T-helper 2 cell treated with Interferon-gamma antibody and Interleukin-4, amounts not matched to agents 5 μg/mL and 100 μg/mL, for 36 hours (primary cell): Measurements from ENCODE around the gene ALG3.
A peak's percentile ranks its signal among the peaks of the same experiment; 100 is the strongest.

Source experiments
- DNase-seq: peaks from one replicate; pipeline ENCODE4 v3.0.0; 2021; ENCODE audit warnings: low spot score
- H3K27ac Mint-ChIP-seq: one replicate; pipeline ENCODE4 v1.8.0; 2021; ENCODE audit warnings: mild to moderate bottlenecking, mixed read lengths
- H3K27me3 Mint-ChIP-seq: one replicate; pipeline ENCODE4 v1.8.0; 2021; ENCODE audit warnings: low read depth, mixed read lengths
- H3K36me3 Mint-ChIP-seq: one replicate; pipeline ENCODE4 v1.8.0; 2021; ENCODE audit warnings: low read depth, mixed read lengths
- H3K4me1 Mint-ChIP-seq: one replicate; pipeline ENCODE4 v1.8.0; 2021; ENCODE audit warnings: low read depth, mixed read lengths
- H3K4me3 Mint-ChIP-seq: one replicate; pipeline ENCODE4 v1.8.0; 2022; ENCODE audit warnings: mild to moderate bottlenecking, moderate library complexity, mixed read lengths
- H3K9me3 Mint-ChIP-seq: one replicate; pipeline ENCODE4 v1.8.0; 2021; ENCODE audit warnings: mixed read lengths

Gene ALG3

GRCh38 chr3:184234671-184235380, 13.9 kb downstream of the ALG3 start:
- Mint-ChIP-seq H3K4me1 (peaks cover 1% of the 10 kb centered on the region), H3K27me3 (peaks cover 20% of the 10 kb centered on the region), H3K4me3 (no peak overlapping the region), H3K9me3 (no peaks in the 10 kb centered on the region), H3K36me3 (no peaks in the 10 kb centered on the region), H3K27ac (no peak overlapping the region)
- DNase-seq: no peak

GRCh38 chr3:184234224-184234623, 14.5 kb downstream of the ALG3 start:
- H3K4me1 Mint-ChIP-seq: peaks cover 1% of the 10 kb centered on the region
- DNase-seq: no peak
- H3K4me3 Mint-ChIP-seq: no peak overlapping the region
- no peaks in the 10 kb centered on the region for H3K36me3 Mint-ChIP-seq
- H3K9me3 Mint-ChIP-seq: no peaks in the 10 kb centered on the region
- H3K27me3 Mint-ChIP-seq: peaks cover 23% of the 10 kb centered on the region
- H3K27ac Mint-ChIP-seq: no peak overlapping the region

- no peaks in the 10 kb centered on the region for H3K9me3 Mint-ChIP-seq
- DNase-seq: no peak
- no peak overlapping the region for H3K4me3 Mint-ChIP-seq
- H3K4me1 Mint-ChIP-seq: peaks cover 4% of the 10 kb centered on the region
- no peak overlapping the region for H3K27ac Mint-ChIP-seq
- no peaks in the 10 kb centered on the region for H3K36me3 Mint-ChIP-seq
- H3K27me3 Mint-ChIP-seq: peaks cover 31% of the 10 kb centered on the region
Observed at GRCh38 chr3:184233127-184233843, 15.5 kb downstream of the ALG3 start.

GRCh38 chr3:184231671-184232070, 17.1 kb downstream of the ALG3 start:
- peaks cover 42% of the 10 kb centered on the region for H3K27me3 Mint-ChIP-seq
- H3K36me3 Mint-ChIP-seq: no peaks in the 10 kb centered on the region
- no peaks in the 10 kb centered on the region for H3K9me3 Mint-ChIP-seq
- no peak for DNase-seq
- peak overlapping the region; percentile 32 for H3K4me3 Mint-ChIP-seq
- peaks cover 4% of the 10 kb centered on the region for H3K4me1 Mint-ChIP-seq
- H3K27ac Mint-ChIP-seq: no peak overlapping the region

GRCh38 chr3:184230603-184231528, 17.9 kb downstream of the ALG3 start:
- Mint-ChIP-seq H3K36me3 (no peaks in the 10 kb centered on the region), H3K27ac (no peak overlapping the region), H3K9me3 (no peaks in the 10 kb centered on the region), H3K27me3 (peaks cover 47% of the 10 kb centered on the region), H3K4me3 (peak overlapping the region; percentile 32), H3K4me1 (peaks cover 4% of the 10 kb centered on the region)
- DNase-seq: no peak

GRCh38 chr3:184230081-184230602, 18.6 kb downstream of the ALG3 start:
- H3K27ac Mint-ChIP-seq: no peak overlapping the region
- H3K9me3 Mint-ChIP-seq: no peaks in the 10 kb centered on the region
- H3K4me1 Mint-ChIP-seq: peaks cover 4% of the 10 kb centered on the region
- no peaks in the 10 kb centered on the region for H3K36me3 Mint-ChIP-seq
- H3K27me3 Mint-ChIP-seq: peaks cover 49% of the 10 kb centered on the region
- no peak overlapping the region for H3K4me3 Mint-ChIP-seq
- no peak for DNase-seq

GRCh38 chr3:184229394-184230080, 19.2 kb downstream of the ALG3 start, which contains the start of gene VWA5B2:
Gene VWA5B2, plus strand, starts transcription at chr3:184229585. Its CDS starts 944 bp downstream, at chr3:184230529.
- no peaks in the 10 kb centered on the region for H3K9me3 Mint-ChIP-seq
- H3K27me3 Mint-ChIP-seq: peaks cover 51% of the 10 kb centered on the region
- no peaks in the 10 kb centered on the region for H3K36me3 Mint-ChIP-seq
- H3K4me3 Mint-ChIP-seq: peak within 1 kb of the TSS; percentile 73
- peak; percentile 67 for DNase-seq
- H3K27ac Mint-ChIP-seq: no peak within 1 kb of the TSS
- H3K4me1 Mint-ChIP-seq: peaks cover 4% of the 10 kb centered on the region

- peak overlapping the region; percentile 73 for H3K4me3 Mint-ChIP-seq
- H3K27me3 Mint-ChIP-seq: peaks cover 53% of the 10 kb centered on the region
- H3K27ac Mint-ChIP-seq: no peak overlapping the region
- H3K36me3 Mint-ChIP-seq: no peaks in the 10 kb centered on the region
- DNase-seq: no peak
- peaks cover 4% of the 10 kb centered on the region for H3K4me1 Mint-ChIP-seq
- no peaks in the 10 kb centered on the region for H3K9me3 Mint-ChIP-seq
Observed at GRCh38 chr3:184228376-184229137, 20.2 kb downstream of the ALG3 start.

- Mint-ChIP-seq H3K27me3 (peaks cover 55% of the 10 kb centered on the region), H3K4me3 (no peak overlapping the region)
- peak; percentile 27 for DNase-seq
Observed at GRCh38 chr3:184227481-184227935, 21.3 kb downstream of the ALG3 start.

GRCh38 chr3:184223946-184224345, 24.8 kb downstream of the ALG3 start:
- H3K9me3 Mint-ChIP-seq: no peaks in the 10 kb centered on the region
- peaks cover 2% of the 10 kb centered on the region for H3K4me1 Mint-ChIP-seq
- no peak overlapping the region for H3K27ac Mint-ChIP-seq
- peaks cover 35% of the 10 kb centered on the region for H3K27me3 Mint-ChIP-seq
- H3K4me3 Mint-ChIP-seq: no peak overlapping the region
- no peaks in the 10 kb centered on the region for H3K36me3 Mint-ChIP-seq
- no peak for DNase-seq

More at GRCh38 chr3:184227481-184227935, 21.3 kb downstream of the ALG3 start:
- Mint-ChIP-seq H3K27ac (no peak overlapping the region), H3K9me3 (no peaks in the 10 kb centered on the region), H3K36me3 (no peaks in the 10 kb centered on the region), H3K4me1 (peaks cover 4% of the 10 kb centered on the region)

GRCh38 chr3:184222521-184222920, 26.2 kb downstream of the ALG3 start:
- DNase-seq: no peak
- H3K27ac Mint-ChIP-seq: no peak overlapping the region
- H3K27me3 Mint-ChIP-seq: peaks cover 21% of the 10 kb centered on the region
- H3K9me3 Mint-ChIP-seq: no peaks in the 10 kb centered on the region
- H3K4me1 Mint-ChIP-seq: no peaks in the 10 kb centered on the region
- no peak overlapping the region for H3K4me3 Mint-ChIP-seq
- H3K36me3 Mint-ChIP-seq: no peaks in the 10 kb centered on the region

GRCh38 chr3:184218814-184219213, 29.9 kb downstream of the ALG3 start:
- Mint-ChIP-seq H3K36me3 (no peaks in the 10 kb centered on the region), H3K9me3 (no peaks in the 10 kb centered on the region), H3K27me3 (peaks cover 13% of the 10 kb centered on the region), H3K4me3 (no peak overlapping the region), H3K27ac (no peak overlapping the region), H3K4me1 (no peaks in the 10 kb centered on the region)
- no peak for DNase-seq
